Activated T-helper 1 cell treated with anti-CD3 and anti-CD28 coated beads, Interleukin-12 subunit alpha, Interleukin-12 subunit beta, Interleukin-2, Interleukin-4 antibody, amounts not matched to agents 30 ng/mL and 10 ng/mL and 1 ng/mL, durations not matched to agents 14 hours and 24 hours and 36 hours (primary cell): ENCODE measurements around the gene GCNT2. TPM values are rescaled to one million over a fixed set of nuclear protein-coding genes. Genes with fewer than 3 reads are reported as not detected.
"Not testable (repeated sequence)": the region's sequence is repeated elsewhere in the genome, so short reads cannot be mapped to it uniquely, and the experiment has no call there.

Source experiments
- DNase-seq: peaks from one replicate; pipeline ENCODE4 v3.0.0; 2021; ENCODE audit warnings: low spot score
- H3K27ac Mint-ChIP-seq: one replicate; pipeline ENCODE4 v1.8.0; 2021; ENCODE audit warnings: mild to moderate bottlenecking, mixed read lengths
- H3K27me3 Mint-ChIP-seq: one replicate; pipeline ENCODE4 v1.8.0; 2022; ENCODE audit warnings: mild to moderate bottlenecking, moderate library complexity, mixed read lengths; ENCODE audit not compliant: insufficient read depth
- H3K36me3 Mint-ChIP-seq: one replicate; pipeline ENCODE4 v1.8.0; 2021; ENCODE audit warnings: low read depth, mixed read lengths
- H3K4me1 Mint-ChIP-seq: one replicate; pipeline ENCODE4 v1.8.0; 2021; ENCODE audit warnings: low read depth, mixed read lengths
- H3K4me3 Mint-ChIP-seq: one replicate; pipeline ENCODE4 v1.8.0; 2021; ENCODE audit warnings: mild to moderate bottlenecking, moderate library complexity, mixed read lengths
- H3K9me3 Mint-ChIP-seq: one replicate; pipeline ENCODE4 v1.8.0; 2021; ENCODE audit warnings: mixed read lengths
- intact Hi-C: fragments of 100-400 bp; cut with micrococcal nuclease; formaldehyde crosslinking; loops from one replicate; pipeline ENCODE4 v1.15.1; 2024
- total RNA-seq: library from RNA; stranded (reverse); gene quantifications from 2 replicates; pipeline ENCODE4 v1.2.3, GENCODE V29; 2022

Gene GCNT2
- total RNA-seq, 1 donor from 2014 or later, result 3.0 TPM

DNA sequence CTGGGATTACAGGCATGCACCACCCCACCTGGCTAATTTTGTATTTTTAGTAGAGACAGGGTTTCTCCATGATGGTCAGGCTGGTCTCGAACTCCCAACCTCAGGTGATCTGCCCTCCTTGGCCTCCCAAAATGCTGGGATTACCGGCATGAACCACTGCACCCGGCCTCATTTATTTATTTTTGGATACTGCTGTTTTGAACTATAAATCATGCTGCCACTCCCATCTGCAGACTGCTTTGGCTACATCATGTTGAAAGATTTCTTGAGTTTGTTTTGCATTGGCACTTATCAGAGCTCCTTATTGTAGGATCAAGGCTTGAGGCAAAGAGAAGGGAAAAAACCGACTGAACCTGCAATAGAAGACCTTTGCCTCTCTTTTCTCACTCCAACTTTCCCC, 60.3 kb downstream of the GCNT2 start:
- not testable (repeated sequence) for H3K27ac Mint-ChIP-seq

GRCh38 chr6:10582774-10583508, 61.8 kb downstream of the GCNT2 start:
- no peaks in the 10 kb centered on the region for H3K36me3 Mint-ChIP-seq
- H3K4me3 Mint-ChIP-seq, result no peak overlapping the region
- H3K9me3 Mint-ChIP-seq, result no peaks in the 10 kb centered on the region
- DNase-seq, result no peak
- no peaks in the 10 kb centered on the region for H3K27me3 Mint-ChIP-seq
- H3K4me1 Mint-ChIP-seq, result peaks cover 20% of the 10 kb centered on the region
- intact Hi-C loops, result no loop called here
- no peak overlapping the region for H3K27ac Mint-ChIP-seq

More for the DNA sequence above, 60.3 kb downstream of the GCNT2 start:
- DNase-seq, intact Hi-C loops, H3K4me3 Mint-ChIP-seq, H3K27me3 Mint-ChIP-seq, H3K36me3 Mint-ChIP-seq, H3K9me3 Mint-ChIP-seq: not testable (repeated sequence)
- peaks cover 20% of the 10 kb centered on the region for H3K4me1 Mint-ChIP-seq

GRCh38 chr6:10583509-10583901, 62.4 kb downstream of the GCNT2 start:
- intact Hi-C loops, result no loop called here
- H3K4me1 Mint-ChIP-seq, result peaks cover 20% of the 10 kb centered on the region
- H3K27me3 Mint-ChIP-seq, result no peaks in the 10 kb centered on the region
- H3K36me3 Mint-ChIP-seq, result no peaks in the 10 kb centered on the region
- no peak for DNase-seq
- H3K27ac Mint-ChIP-seq, result no peak overlapping the region
- no peak overlapping the region for H3K4me3 Mint-ChIP-seq
- no peaks in the 10 kb centered on the region for H3K9me3 Mint-ChIP-seq

- peaks cover 20% of the 10 kb centered on the region for H3K4me1 Mint-ChIP-seq
- H3K4me3 Mint-ChIP-seq, result no peak overlapping the region
- no peaks in the 10 kb centered on the region for H3K9me3 Mint-ChIP-seq
- intact Hi-C loops, result no loop called here
- no peaks in the 10 kb centered on the region for H3K36me3 Mint-ChIP-seq
- no peaks in the 10 kb centered on the region for H3K27me3 Mint-ChIP-seq
- no peak for DNase-seq
- H3K27ac Mint-ChIP-seq, result no peak overlapping the region
Measured at GRCh38 chr6:10584607-10585006, 63.5 kb downstream of the GCNT2 start.

DNA sequence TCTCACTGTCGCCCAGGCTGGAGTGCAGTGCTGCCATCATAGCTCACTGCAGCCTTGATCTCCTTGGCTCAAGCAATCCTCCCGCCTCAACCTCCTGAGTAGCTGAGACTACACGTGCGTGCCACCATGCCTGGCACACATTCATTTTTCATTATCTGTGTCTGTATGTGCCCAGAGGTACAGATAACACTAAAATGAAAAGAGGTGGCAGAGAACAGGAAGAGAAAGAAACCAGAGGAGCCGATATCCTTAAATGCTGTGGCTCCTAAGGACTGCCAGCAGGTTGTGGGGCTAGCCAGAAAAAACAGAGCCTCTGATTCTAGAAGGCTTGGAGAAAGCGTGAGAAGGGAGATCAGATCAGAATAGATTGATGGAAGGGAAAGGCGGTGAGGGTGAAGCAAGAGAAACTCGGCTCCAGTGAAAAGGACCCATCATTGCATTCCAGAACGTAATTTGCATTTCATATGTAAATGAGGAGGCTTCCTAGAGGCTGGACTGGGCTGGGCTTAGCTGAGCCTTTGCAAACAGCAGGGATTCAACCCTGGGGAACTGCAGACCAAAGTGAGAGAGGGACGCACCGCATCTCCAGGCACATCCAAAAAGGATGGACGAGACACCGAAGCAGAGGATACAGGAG, 64.2 kb downstream of the GCNT2 start:
- Mint-ChIP-seq H3K27ac (no peak overlapping the region), H3K36me3 (no peaks in the 10 kb centered on the region), H3K27me3 (no peaks in the 10 kb centered on the region), H3K4me3 (no peak overlapping the region), H3K9me3 (no peaks in the 10 kb centered on the region), H3K4me1 (peaks cover 20% of the 10 kb centered on the region)
- intact Hi-C loops, result no loop called here
- no peak for DNase-seq

GRCh38 chr6:10586302-10586701, 65.2 kb downstream of the GCNT2 start:
- Mint-ChIP-seq H3K9me3 (no peaks in the 10 kb centered on the region), H3K27me3 (no peaks in the 10 kb centered on the region), H3K27ac (no peak overlapping the region), H3K36me3 (no peaks in the 10 kb centered on the region), H3K4me3 (no peak overlapping the region), H3K4me1 (peaks cover 20% of the 10 kb centered on the region)
- DNase-seq, result no peak
- intact Hi-C loops, result no loop called here

DNA sequence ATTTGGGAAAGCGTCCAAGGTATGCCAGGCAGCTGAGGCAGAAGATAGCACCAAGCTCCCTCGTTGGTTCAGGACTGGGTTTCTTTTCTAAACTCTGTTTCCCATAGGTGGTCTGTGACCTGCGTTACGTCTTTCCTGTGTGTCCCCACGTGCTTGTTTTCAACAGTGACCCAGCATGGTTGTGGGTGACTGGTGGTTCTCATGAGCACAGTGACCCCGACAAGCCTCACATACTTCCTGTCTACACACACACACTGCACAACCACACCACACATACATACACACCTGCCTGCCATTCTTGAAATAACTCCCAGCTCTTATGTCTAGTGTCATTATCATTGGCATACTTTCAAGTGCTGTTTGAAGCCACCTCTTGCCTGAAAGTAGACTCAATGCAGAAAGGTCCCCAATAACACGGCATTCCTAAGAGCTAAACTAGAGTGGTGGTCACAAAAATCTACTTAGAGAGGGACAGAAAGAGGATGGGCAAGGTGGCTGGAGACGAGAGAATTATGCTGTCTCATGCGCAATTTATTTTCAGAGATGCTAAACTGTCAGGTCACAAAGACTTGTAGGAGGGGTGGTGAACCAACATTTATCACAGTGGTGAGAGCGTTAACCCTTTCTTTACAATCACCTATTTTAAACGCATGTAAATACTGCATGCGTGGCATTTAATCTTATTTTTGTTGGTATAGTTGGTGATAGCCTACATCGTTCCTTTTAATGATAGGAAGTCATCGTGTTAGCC, 66.7 kb downstream of the GCNT2 start:
- intact Hi-C loops, result no loop called here
- Mint-ChIP-seq H3K4me3 (no peak overlapping the region), H3K36me3 (no peaks in the 10 kb centered on the region), H3K4me1 (peaks cover 17% of the 10 kb centered on the region), H3K9me3 (no peaks in the 10 kb centered on the region), H3K27ac (no peak overlapping the region), H3K27me3 (no peaks in the 10 kb centered on the region)
- no peak for DNase-seq

DNA sequence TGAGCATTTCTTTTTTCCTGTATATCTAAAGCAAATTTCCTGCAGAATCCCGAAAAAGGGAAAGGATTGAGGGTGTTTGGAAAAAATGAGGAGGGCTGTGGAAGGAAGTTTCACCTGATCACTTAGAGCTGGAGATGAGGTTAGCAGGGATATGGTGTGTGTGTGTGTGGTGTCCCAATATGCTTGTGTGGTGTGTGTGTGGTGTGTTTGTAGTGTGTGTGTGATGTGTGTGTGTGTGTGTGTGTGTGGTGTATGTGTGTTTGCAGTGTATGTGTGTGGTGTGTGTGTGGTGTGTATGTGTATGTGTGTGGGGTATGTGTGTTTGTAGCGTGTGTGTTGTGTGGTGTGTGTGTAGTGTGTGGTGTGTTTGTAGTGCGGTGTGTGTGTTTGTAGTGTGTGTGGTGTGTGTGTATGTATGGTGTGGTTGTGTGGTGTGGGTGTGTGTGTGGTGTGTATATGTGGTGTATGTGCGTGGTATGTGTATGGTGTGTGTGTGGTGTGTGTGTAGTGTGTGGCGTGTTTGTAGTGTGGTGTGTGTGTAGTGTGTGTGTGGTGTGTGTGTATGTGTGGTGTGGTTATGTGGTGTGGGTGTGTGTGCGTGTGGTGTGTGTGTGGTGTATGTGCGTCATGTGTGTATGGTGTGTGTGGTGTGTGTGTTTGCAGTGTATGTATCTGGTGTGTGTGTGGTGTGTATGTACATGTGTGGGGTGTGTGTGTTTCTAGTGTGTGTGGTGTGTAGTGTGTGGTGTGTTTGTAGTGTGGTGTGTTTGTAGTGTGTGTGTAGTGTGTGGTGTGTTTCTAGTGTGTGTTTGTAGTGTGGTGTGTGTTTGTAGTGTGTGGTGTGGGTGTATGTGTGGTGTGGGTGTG, 67.6 kb downstream of the GCNT2 start:
- H3K27ac Mint-ChIP-seq, result no peak overlapping the region
- H3K4me3 Mint-ChIP-seq, result no peak overlapping the region
- H3K4me1 Mint-ChIP-seq, result peaks cover 8% of the 10 kb centered on the region
- intact Hi-C loops, result no loop called here
- H3K27me3 Mint-ChIP-seq, result no peaks in the 10 kb centered on the region
- no peaks in the 10 kb centered on the region for H3K36me3 Mint-ChIP-seq
- H3K9me3 Mint-ChIP-seq, result no peaks in the 10 kb centered on the region
- DNase-seq, result no peak

DNA sequence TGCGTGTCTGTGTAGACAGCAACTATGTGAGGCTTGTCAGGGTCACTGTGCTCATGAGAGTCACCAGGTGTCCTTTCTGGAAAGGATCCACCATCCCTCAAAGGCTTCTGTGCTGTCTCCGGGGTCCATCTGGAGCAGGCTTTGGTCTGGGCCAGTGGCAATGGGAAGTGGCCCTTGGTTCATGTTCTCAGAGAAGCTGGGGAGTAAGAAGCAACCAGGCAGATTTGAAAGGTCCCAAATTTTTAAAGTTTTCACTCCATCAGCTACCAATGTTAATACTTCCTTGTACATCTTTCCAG, 68.2 kb downstream of the GCNT2 start:
- Mint-ChIP-seq H3K27me3 (no peaks in the 10 kb centered on the region), H3K9me3 (no peaks in the 10 kb centered on the region), H3K4me1 (peaks cover 2% of the 10 kb centered on the region), H3K27ac (no peak overlapping the region), H3K4me3 (no peak overlapping the region), H3K36me3 (no peaks in the 10 kb centered on the region)
- DNase-seq, result no peak
- intact Hi-C loops, result no loop called here

- no peaks in the 10 kb centered on the region for H3K36me3 Mint-ChIP-seq
- H3K9me3 Mint-ChIP-seq, result no peaks in the 10 kb centered on the region
- no peaks in the 10 kb centered on the region for H3K27me3 Mint-ChIP-seq
- no peak for DNase-seq
- no peak overlapping the region for H3K27ac Mint-ChIP-seq
- H3K4me3 Mint-ChIP-seq, result no peak overlapping the region
- intact Hi-C loops, result no loop called here
- no peaks in the 10 kb centered on the region for H3K4me1 Mint-ChIP-seq
Measured at GRCh38 chr6:10589983-10590382, 68.8 kb downstream of the GCNT2 start.

GRCh38 chr6:10591422-10592160, 70.4 kb downstream of the GCNT2 start:
- Mint-ChIP-seq H3K9me3 (no peaks in the 10 kb centered on the region), H3K27ac (no peak overlapping the region), H3K27me3 (no peaks in the 10 kb centered on the region), H3K36me3 (no peaks in the 10 kb centered on the region), H3K4me3 (no peak overlapping the region), H3K4me1 (peaks cover 6% of the 10 kb centered on the region)
- intact Hi-C loops, result no loop called here
- no peak for DNase-seq
